Neural cell (in vitro differentiated cells): ENCODE data around the gene STEAP4. TPM values are rescaled to one million over a fixed set of nuclear protein-coding genes. Genes with fewer than 3 reads are reported as not detected.

ENCODE experiments used
- H2AFZ ChIP-seq: fragments of 200-600, 300-800 bp; sonication (generic), shearing (Covaris generic); 2 replicates; pipeline ENCODE4 v1.6.0; 2014; ENCODE audit warnings: low read depth, mild to moderate bottlenecking, antibody characterized with exemption, low read length, moderate library complexity
- H3F3A ChIP-seq: fragments of 200-600 bp; shearing (Covaris generic); 2 replicates; pipeline ENCODE4 v1.6.1; 2016; ENCODE audit warnings: mild to moderate bottlenecking, moderate library complexity, mixed read lengths, antibody characterized with exemption, low read length; ENCODE audit not compliant: insufficient read depth, poor library complexity, severe bottlenecking
- H3K27ac ChIP-seq: fragments of 200-600, 300-800 bp; sonication (generic), shearing (Covaris generic); 2 replicates; pipeline ENCODE4 v1.5.1; 2014; ENCODE audit warnings: mild to moderate bottlenecking, low read length, moderate library complexity
- H3K27me3 ChIP-seq: fragments of 300-800, 200-600 bp; sonication (generic), shearing (Covaris generic); 2 replicates; pipeline ENCODE4 v1.6.0; 2014; ENCODE audit warnings: mild to moderate bottlenecking, low read depth, low read length, moderate library complexity; ENCODE audit not compliant: insufficient read depth
- H3K36me3 ChIP-seq: fragments of 300-800, 200-600 bp; sonication (generic), shearing (Covaris generic); 2 replicates; pipeline ENCODE4 v1.5.1; 2014; ENCODE audit warnings: mild to moderate bottlenecking, antibody characterized with exemption, low read length, moderate library complexity; ENCODE audit not compliant: insufficient read depth
- H3K4me2 ChIP-seq: fragments of 300-800, 200-600 bp; sonication (generic), shearing (Covaris generic); 2 replicates; pipeline ENCODE4 v1.6.0; 2014; ENCODE audit warnings: mild to moderate bottlenecking, low read length
- H3K4me3 ChIP-seq: fragments of 300-800, 200-600 bp; sonication (generic), shearing (Covaris generic); 2 replicates; pipeline ENCODE4 v1.5.1; 2014; ENCODE audit warnings: mild to moderate bottlenecking, low read length, moderate library complexity
- H3K79me2 ChIP-seq: fragments of 200-600 bp; shearing (Covaris generic); replicated peaks from 2 replicates; pipeline ENCODE4 v1.6.0; 2014; ENCODE audit warnings: mild to moderate bottlenecking, low read length, moderate library complexity; ENCODE audit not compliant: insufficient read depth
- H3K9ac ChIP-seq: fragments of 300-800, 200-600 bp; sonication (generic), shearing (Covaris generic); 2 replicates; pipeline ENCODE4 v1.6.1; 2016; ENCODE audit warnings: mild to moderate bottlenecking, low read length, mixed read lengths
- H3K9me2 ChIP-seq: fragments of 200-600 bp; shearing (Covaris generic); 2 replicates; pipeline ENCODE4 v1.6.1; 2016; ENCODE audit warnings: mild to moderate bottlenecking, low read length, mixed read lengths; ENCODE audit not compliant: insufficient read depth
- H3K9me3 ChIP-seq: fragments of 200-600, 300-800 bp; sonication (generic), shearing (Covaris generic); 2 replicates; pipeline ENCODE4 v1.6.1; 2016; ENCODE audit warnings: mild to moderate bottlenecking, mixed run types, low read length, moderate library complexity, mixed read lengths
- H4K20me1 ChIP-seq: fragments of 200-600 bp; shearing (Covaris generic); 2 replicates; pipeline ENCODE4 v1.6.1; 2016; ENCODE audit warnings: mild to moderate bottlenecking, mixed run types; ENCODE audit not compliant: insufficient read depth
- CTCF ChIP-seq: fragments of 450-650 bp; IDR thresholded peaks from 2 replicates; pipeline ENCODE4 v1.5.1; 2014; ENCODE audit warnings: antibody characterized with exemption, mild to moderate bottlenecking, moderate library complexity; ENCODE audit not compliant: poor library complexity, severe bottlenecking
- EP300 ChIP-seq: fragments of 450-650 bp; conservative IDR thresholded peaks from 2 replicates; pipeline ENCODE4 v1.6.1; 2014; ENCODE audit warnings: antibody characterized with exemption, mild to moderate bottlenecking, moderate library complexity; ENCODE audit not compliant: poor library complexity, severe bottlenecking
- EZH2 ChIP-seq: fragments of 200-600, 300-800 bp; shearing (Covaris generic), sonication (generic); IDR thresholded peaks from 2 replicates; pipeline ENCODE4 v1.6.1; 2014; ENCODE audit warnings: antibody characterized with exemption, low read length, borderline replicate concordance, mild to moderate bottlenecking; ENCODE audit not compliant: insufficient read depth, poor library complexity, severe bottlenecking
- MXI1 ChIP-seq: fragments of 450-650 bp; conservative IDR thresholded peaks from 2 replicates; pipeline ENCODE4 v1.6.1; 2014; ENCODE audit warnings: antibody characterized with exemption, mild to moderate bottlenecking; ENCODE audit not compliant: poor library complexity, severe bottlenecking
- POLR2AphosphoS5 ChIP-seq: IDR thresholded peaks from 2 replicates; pipeline ENCODE4 v1.6.1; 2012
- RAD21 ChIP-seq: fragments of 450-650 bp; conservative IDR thresholded peaks from 2 replicates; pipeline ENCODE4 v1.6.1; 2014; ENCODE audit warnings: antibody characterized with exemption, mild to moderate bottlenecking, moderate library complexity
- REST ChIP-seq: IDR thresholded peaks from 2 replicates; pipeline ENCODE4 v1.6.1; 2012; ENCODE audit warnings: borderline replicate concordance
- SMC3 ChIP-seq: fragments of 450-650 bp; conservative IDR thresholded peaks from 2 replicates; pipeline ENCODE4 v1.6.1; 2014; ENCODE audit warnings: antibody characterized with exemption, mild to moderate bottlenecking, moderate library complexity; ENCODE audit not compliant: poor library complexity
- TAF1 ChIP-seq: IDR thresholded peaks from 2 replicates; pipeline ENCODE4 v1.6.1; 2012; ENCODE audit warnings: low read depth
- polyA plus RNA-seq: library from polyadenylated mRNA; depleted of rRNA; stranded (reverse); fragments of >200 nt; gene quantifications from 2 replicates; pipeline ENCODE4 v1.2.3, GENCODE V29; 2014

The STEAP4 gene
- polyA plus RNA-seq, 1 donor from 2014 or later, result not detected

- Histone ChIP-seq H3K27ac (no peak overlapping the region), H3F3A (no peaks in the 10 kb centered on the region)
- TF ChIP-seq REST (no peak), TAF1 (no peak), RAD21 (no peak), EP300 (no peak), CTCF (no peak)
Observed at GRCh38 chr7:88350118-88350517, 43.4 kb upstream of the STEAP4 start.

GRCh38 chr7:88347517-88347916, 40.8 kb upstream of the STEAP4 start:
- H3K9me3 ChIP-seq, result no peaks in the 10 kb centered on the region
- H2AFZ ChIP-seq, result no peak overlapping the region
- H3K36me3 ChIP-seq, result no peaks in the 10 kb centered on the region
- TF ChIP-seq SMC3, result no peak
- no peak for TF ChIP-seq CTCF
- no peak for TF ChIP-seq POLR2AphosphoS5
- no peak for TF ChIP-seq REST
- TF ChIP-seq TAF1, result no peak
- TF ChIP-seq EP300, result no peak
- no peak for TF ChIP-seq MXI1
- TF ChIP-seq RAD21, result no peak
- TF ChIP-seq EZH2, result no peak
- no peak overlapping the region for H3K4me2 ChIP-seq
- no peaks in the 10 kb centered on the region for H3K9me2 ChIP-seq
- H3F3A ChIP-seq, result no peaks in the 10 kb centered on the region
- no peak overlapping the region for H3K27ac ChIP-seq
- no peaks in the 10 kb centered on the region for H4K20me1 ChIP-seq
- no peak overlapping the region for H3K4me3 ChIP-seq
- H3K27me3 ChIP-seq, result no peaks in the 10 kb centered on the region
- H3K9ac ChIP-seq, result no peak overlapping the region
- H3K79me2 ChIP-seq, result no peaks in the 10 kb centered on the region

More at GRCh38 chr7:88350118-88350517, 43.4 kb upstream of the STEAP4 start:
- Histone ChIP-seq H3K4me3 (no peak overlapping the region), H4K20me1 (no peaks in the 10 kb centered on the region), H3K27me3 (no peaks in the 10 kb centered on the region), H2AFZ (no peak overlapping the region), H3K4me2 (no peak overlapping the region), H3K9me2 (no peaks in the 10 kb centered on the region), H3K9ac (no peak overlapping the region), H3K9me3 (no peaks in the 10 kb centered on the region), H3K36me3 (no peaks in the 10 kb centered on the region), H3K79me2 (no peaks in the 10 kb centered on the region)
